Spleen (tissue), 13 donors: Measurements from ENCODE around the gene MAPT. TPM values are rescaled to one million over a fixed set of nuclear protein-coding genes. Genes with fewer than 3 reads are reported as not detected.

Experiments
- DNase-seq: peaks from one replicate; pipeline ENCODE4 v3.0.0-alpha.2; 2020
- H3K27ac ChIP-seq, 8 donors: fragments of 200-600 bp; sonication (generic) in 7 of 8; 1 replicate in 4 of 8; 2 replicates in 4 of 8; pipeline versions ENCODE4 v1.5.0 to v1.8.0; 2016 to 2021; ENCODE audit warnings: inconsistent platforms in 4 of 8, mild to moderate bottlenecking in 4 of 8, moderate library complexity in 1 of 8
- H3K27me3 ChIP-seq, 7 donors: fragments of 200-600 bp; sonication (generic) in 6 of 7; replicated peaks in 1 of 7; 1 replicate in 4 of 7; 2 replicates in 3 of 7; pipeline versions ENCODE4 v1.5.0 to v1.8.0; 2016 to 2021; ENCODE audit warnings: inconsistent platforms in 3 of 7, mild to moderate bottlenecking in 1 of 7
- H3K36me3 ChIP-seq, 6 donors: fragments of 200-600 bp; sonication (generic) in 5 of 6; 1 replicate in 4 of 6; 2 replicates in 2 of 6; pipeline versions ENCODE4 v1.5.0 to v1.8.0; 2016 to 2021; ENCODE audit warnings: inconsistent platforms in 2 of 6
- H3K4me1 ChIP-seq, 6 donors: fragments of 200-600 bp; sonication (generic) in 5 of 6; 1 replicate in 3 of 6; 2 replicates in 3 of 6; pipeline versions ENCODE4 v1.5.0 to v1.8.0; 2016 to 2021; ENCODE audit warnings: inconsistent platforms in 3 of 6
- H3K4me3 ChIP-seq, 8 donors: fragments of 200-600 bp; sonication (generic) in 7 of 8; 1 replicate in 4 of 8; 2 replicates in 4 of 8; pipeline versions ENCODE4 v1.5.0 to v1.8.0; 2016 to 2021; ENCODE audit warnings: inconsistent platforms in 4 of 8, mild to moderate bottlenecking in 4 of 8, moderate library complexity in 2 of 8
- H3K9me3 ChIP-seq, 8 donors: fragments of 200-600 bp; sonication (generic) in 7 of 8; 1 replicate in 4 of 8; 2 replicates in 4 of 8; pipeline versions ENCODE4 v1.5.0 to v1.8.0; 2016 to 2021; ENCODE audit warnings: inconsistent platforms in 4 of 8
- POLR2A ChIP-seq, 3 donors: fragments of 450-650 bp; IDR thresholded peaks; one replicate each; pipeline ENCODE4 v1.5.1; 2017; ENCODE audit warnings: antibody characterized with exemption in 3 of 3, mild to moderate bottlenecking in 1 of 3
- POLR2AphosphoS5 ChIP-seq, 3 donors: sonication (generic); formaldehyde crosslinking; IDR thresholded peaks; one replicate each; pipeline ENCODE4 v1.5.1; 2017; ENCODE audit warnings: antibody characterized with exemption in 3 of 3
- WGBS, 5 donors: extraction: QIAGEN DNeasy Blood & Tissue Kit in 3 of 5; methylation state at CpG; one replicate each; pipeline versions ENCODE4 v1.1.5 to v1.1.7; 2013 to 2018; 5-methylcytosine and 5-hydroxymethylcytosine counted together
- intact Hi-C: fragments of 100-400 bp; cut with DNase I; formaldehyde crosslinking; loops from one replicate; pipeline ENCODE4 v1.15.0; 2023; ENCODE audit warnings: low total_unique reads
- long read RNA-seq, 2 donors: transcript quantifications; one replicate each; lab custom pipeline, GENCODE V29; 2026
- polyA plus RNA-seq, 3 donors: library from polyadenylated mRNA; stranded (reverse); fragments of 200-250 nt; gene quantifications; one replicate each; pipeline ENCODE4 v1.2.1, GENCODE V29; 2013
- total RNA-seq, 7 donors: library from RNA; depleted of rRNA in 3 of 7; stranded (reverse); fragments of >200 nt in 3 of 7; fragmentation: NEBNext Ultra II Directional in 4 of 7; extraction: Animal tissue kit (Norgen Biotek cat#: 25700) in 4 of 7; gene quantifications; one replicate each; pipeline versions ENCODE4 v1.1.0 to v1.2.1, GENCODE V29; 2016 to 2021
- TF ChIP-seq, protein P1 (sequence below), 11 experiments: fragments of 200-600 bp in 7 of 11; fragments of 450-650 bp in 4 of 11; sonication (generic) in 4 of 11; IDR thresholded peaks in 8 of 11; conservative IDR thresholded peaks in 3 of 11; 1 replicate in 7 of 11; 2 replicates in 4 of 11; pipeline versions ENCODE4 v1.4.0 to v1.8.0; 2016 to 2021; ENCODE audit warnings: antibody characterized with exemption in 11 of 11, inconsistent platforms in 4 of 11, mild to moderate bottlenecking in 1 of 11
- donor health status: healthy with polysubstance abuse.
- donor health status: DM: no; HTN: no; CAD: no; lungs with moderate emphysema.
- donor health status: DM: no; HTN: no; CAD: no.
- donor health status: Bipolar disorder and iron deficiency.
- donor health status: healthy.
- donor health status: DM: no; HTN: no; CAD: no.
- donor health status: DM: yes; HTN: yes; CAD: no.

The MAPT gene
- total RNA-seq: 1 to 10 TPM in 3 of 7 donors, under 1 TPM in 4; 0.32 to 1.6 (median 0.68) TPM
- polyA plus RNA-seq: under 1 TPM; 0.15 to 0.32 (median 0.20) TPM
- long read RNA-seq, donor 1: 0 reads
- long read RNA-seq, donor 2, full-length matches to known transcripts: 1 of 1 reads
- long read RNA-seq, donor 2, partial matches to known transcripts: 0 of 1 reads
- long read RNA-seq, donor 2, other reads (novel, unspliced or antisense): 0 of 1 reads

- peaks cover 20 to 44% (median 34%) of the 10 kb centered on the region in 6 donors for H3K4me1 ChIP-seq
- no peaks in the 10 kb centered on the region for H3K9me3 ChIP-seq
- H3K27me3 ChIP-seq: peaks cover 3 to 62% (median 45%) of the 10 kb centered on the region in 7 donors
- no peaks in the 10 kb centered on the region for H3K36me3 ChIP-seq
- peak within 1 kb of the TSS; percentile 53 to 95 (median 73) for H3K4me3 ChIP-seq
- intact Hi-C loops: no loop called here
- peak within 1 kb of the TSS in 6 of 8 donors; percentile 36 to 72 (median 64) for H3K27ac ChIP-seq
- WGBS, 5 donors: 2 to 6% (median 3%) methylated on average over 14 to 97 of the region's 97 CpGs
- TF ChIP-seq POLR2AphosphoS5 (IDR thresholded peaks at IDR 0.05): peak; percentile 64 to 82 (median 74)
- no peak for TF ChIP-seq POLR2A (IDR thresholded peaks at IDR 0.05)
- TF ChIP-seq, protein P1, sequence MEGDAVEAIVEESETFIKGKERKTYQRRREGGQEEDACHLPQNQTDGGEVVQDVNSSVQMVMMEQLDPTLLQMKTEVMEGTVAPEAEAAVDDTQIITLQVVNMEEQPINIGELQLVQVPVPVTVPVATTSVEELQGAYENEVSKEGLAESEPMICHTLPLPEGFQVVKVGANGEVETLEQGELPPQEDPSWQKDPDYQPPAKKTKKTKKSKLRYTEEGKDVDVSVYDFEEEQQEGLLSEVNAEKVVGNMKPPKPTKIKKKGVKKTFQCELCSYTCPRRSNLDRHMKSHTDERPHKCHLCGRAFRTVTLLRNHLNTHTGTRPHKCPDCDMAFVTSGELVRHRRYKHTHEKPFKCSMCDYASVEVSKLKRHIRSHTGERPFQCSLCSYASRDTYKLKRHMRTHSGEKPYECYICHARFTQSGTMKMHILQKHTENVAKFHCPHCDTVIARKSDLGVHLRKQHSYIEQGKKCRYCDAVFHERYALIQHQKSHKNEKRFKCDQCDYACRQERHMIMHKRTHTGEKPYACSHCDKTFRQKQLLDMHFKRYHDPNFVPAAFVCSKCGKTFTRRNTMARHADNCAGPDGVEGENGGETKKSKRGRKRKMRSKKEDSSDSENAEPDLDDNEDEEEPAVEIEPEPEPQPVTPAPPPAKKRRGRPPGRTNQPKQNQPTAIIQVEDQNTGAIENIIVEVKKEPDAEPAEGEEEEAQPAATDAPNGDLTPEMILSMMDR (IDR thresholded peaks at IDR 0.05 in 8 of 11, conservative IDR thresholded peaks at IDR 0.05 in 3 of 11): peak in 10 of 11 experiments; percentile 38 to 98 (median 94)
- peak; percentile 96 for DNase-seq
These were observed at the start of gene MAPT for GRCh38 chr17:45894022-45894784. MAPT (plus strand) TSS chr17:45894554; CDS start chr17:45962338, 67,784 bp downstream.

- Histone ChIP-seq H3K4me1 (no peaks in the 10 kb centered on the region), H3K27ac (no peak within 1 kb of the TSS), H3K27me3 (peaks cover 0 to 13% (median 0%) of the 10 kb centered on the region in 7 donors), H3K4me3 (no peak within 1 kb of the TSS), H3K9me3 (no peaks in the 10 kb centered on the region), H3K36me3 (no peaks in the 10 kb centered on the region)
- WGBS, 5 donors: 81 to 88% (median 84%) methylated on average over 9 to 25 of the region's 25 CpGs
- intact Hi-C loops: no loop called here
- DNase-seq: peak; percentile 64
- TF ChIP-seq, protein P1 (IDR thresholded peaks at IDR 0.05 in 8 of 11, conservative IDR thresholded peaks at IDR 0.05 in 3 of 11): no peak
- TF ChIP-seq POLR2AphosphoS5 (IDR thresholded peaks at IDR 0.05) (no peak), POLR2A (IDR thresholded peaks at IDR 0.05) (no peak)
These were observed 49.5 kb upstream of the MAPT start, which contains the start of gene SPPL2C for GRCh38 chr17:45844695-45845375. SPPL2C (plus strand) TSS chr17:45844881; CDS start chr17:45844907, 26 bp downstream.

GRCh38 chr17:45845376-45846185, 48.8 kb upstream of the MAPT start:
- Histone ChIP-seq H3K4me1 (no peaks in the 10 kb centered on the region), H3K27ac (no peak overlapping the region), H3K36me3 (no peaks in the 10 kb centered on the region), H3K9me3 (no peaks in the 10 kb centered on the region), H3K27me3 (peaks cover 0 to 10% (median 0%) of the 10 kb centered on the region in 7 donors), H3K4me3 (no peak overlapping the region)
- peak; percentile 51 for DNase-seq
- WGBS, 5 donors: 86 to 95% (median 89%) methylated on average over 19 to 35 of the region's 35 CpGs
- no peak for TF ChIP-seq POLR2AphosphoS5 (IDR thresholded peaks at IDR 0.05)
- no peak for TF ChIP-seq POLR2A (IDR thresholded peaks at IDR 0.05)
- TF ChIP-seq, protein P1 (IDR thresholded peaks at IDR 0.05 in 8 of 11, conservative IDR thresholded peaks at IDR 0.05 in 3 of 11): no peak
- intact Hi-C loops: no loop called here
